NCI-H128 (cell line): Measurements from ENCODE around the gene ARID1B.

Experiments
- DNase-seq: peaks from one replicate; lab custom pipeline; 2025; ENCODE audit not compliant: unreplicated experiment; lab: John Stamatoyannopoulos, UW

ARID1B gene

GRCh38 chr6:157067507-157067906 lies 290.3 kb downstream of the ARID1B start:
- DNase-seq: no peak

- DNase-seq: no peak
Observed at GRCh38 chr6:157068691-157069324, 291.6 kb downstream of the ARID1B start.

GRCh38 chr6:157069585-157069984 lies 292.4 kb downstream of the ARID1B start:
- DNase-seq: no peak

GRCh38 chr6:157070403-157071107 lies 293.4 kb downstream of the ARID1B start:
- no peak for DNase-seq

- no peak for DNase-seq
Observed at GRCh38 chr6:157072128-157072527, 294.9 kb downstream of the ARID1B start.

- DNase-seq: no peak
Observed at GRCh38 chr6:157073596-157073995, 296.4 kb downstream of the ARID1B start.

GRCh38 chr6:157074969-157075368 lies 297.8 kb downstream of the ARID1B start:
- DNase-seq: no peak

- DNase-seq: no peak
Observed at GRCh38 chr6:157075549-157076450, 298.6 kb downstream of the ARID1B start.

- no peak for DNase-seq
Observed at GRCh38 chr6:157076451-157076822, 299.3 kb downstream of the ARID1B start.

GRCh38 chr6:157077251-157077650 lies 300.1 kb downstream of the ARID1B start:
- DNase-seq: no peak

- no peak for DNase-seq
Observed at GRCh38 chr6:157078326-157078725, 301.1 kb downstream of the ARID1B start.

GRCh38 chr6:157079277-157079676 lies 302.1 kb downstream of the ARID1B start:
- no peak for DNase-seq

- no peak for DNase-seq
Observed at GRCh38 chr6:157079771-157080170, 302.6 kb downstream of the ARID1B start.

- no peak for DNase-seq
Observed at GRCh38 chr6:157080986-157081391, 303.8 kb downstream of the ARID1B start.

- DNase-seq: no peak
Observed at GRCh38 chr6:157083343-157083742, 306.2 kb downstream of the ARID1B start.

GRCh38 chr6:157086632-157087031 lies 309.5 kb downstream of the ARID1B start:
- DNase-seq: no peak

- no peak for DNase-seq
Observed at GRCh38 chr6:157087974-157088373, 310.8 kb downstream of the ARID1B start.

GRCh38 chr6:157088841-157089240 lies 311.7 kb downstream of the ARID1B start:
- DNase-seq: no peak

GRCh38 chr6:157089258-157089657 lies 312.1 kb downstream of the ARID1B start:
- DNase-seq: no peak

- no peak for DNase-seq
Observed at GRCh38 chr6:157089851-157090250, 312.7 kb downstream of the ARID1B start.

- no peak for DNase-seq
Observed at GRCh38 chr6:157090736-157091135, 313.6 kb downstream of the ARID1B start.

- no peak for DNase-seq
Observed at GRCh38 chr6:157091243-157091642, 314.1 kb downstream of the ARID1B start.
